GM19238 (cell line): Measurements from ENCODE around the gene GRIK1.

Experiments
- DNase-seq: peaks from one replicate; pipeline ENCODE4 v3.0.0; 2011; ENCODE audit warnings: low spot score; ENCODE audit not compliant: insufficient read length

Gene GRIK1

GRCh38 chr21:29675451-29675850, 264.3 kb downstream of the GRIK1 start:
- DNase-seq = no peak

- DNase-seq = no peak
Measured at GRCh38 chr21:29674343-29674742, 265.5 kb downstream of the GRIK1 start.

DNA sequence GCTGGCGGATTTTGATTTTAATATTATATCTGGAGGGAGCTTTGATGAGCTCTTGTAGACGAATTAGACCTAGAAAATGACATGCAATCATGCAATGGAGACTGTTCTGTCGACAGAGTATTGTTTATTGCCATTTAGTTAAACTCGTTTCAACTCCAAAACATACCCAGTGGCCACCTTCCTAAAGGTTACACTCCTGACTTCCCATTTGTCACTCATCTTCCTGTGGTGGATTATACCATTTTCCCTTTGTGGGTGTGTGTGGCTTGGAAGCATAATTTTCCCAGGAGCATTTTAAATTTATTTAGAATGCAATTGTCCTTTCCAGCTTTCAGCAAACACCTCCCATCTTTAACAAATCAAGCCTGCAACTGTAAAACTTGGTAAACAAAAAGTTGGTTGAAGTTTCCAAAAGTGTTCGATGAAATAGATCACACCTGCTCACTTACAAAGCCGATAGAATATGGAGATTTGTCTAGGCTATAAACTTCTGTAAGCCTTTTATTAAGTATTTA, 266.6 kb downstream of the GRIK1 start:
- no peak for DNase-seq

GRCh38 chr21:29671728-29672127, 268.1 kb downstream of the GRIK1 start:
- no peak for DNase-seq

- DNase-seq = no peak
Measured at GRCh38 chr21:29670228-29670627, 269.6 kb downstream of the GRIK1 start.

- DNase-seq = no peak
Measured at GRCh38 chr21:29669416-29669815, 270.4 kb downstream of the GRIK1 start.

GRCh38 chr21:29667651-29668050, 272.1 kb downstream of the GRIK1 start:
- no peak for DNase-seq

GRCh38 chr21:29664615-29665014, 275.2 kb downstream of the GRIK1 start:
- no peak for DNase-seq

- no peak for DNase-seq
Measured at GRCh38 chr21:29661672-29662442, 277.9 kb downstream of the GRIK1 start.

GRCh38 chr21:29660047-29660720, 279.6 kb downstream of the GRIK1 start:
- no peak for DNase-seq

- no peak for DNase-seq
Measured at GRCh38 chr21:29658934-29659203, 280.9 kb downstream of the GRIK1 start.

DNA sequence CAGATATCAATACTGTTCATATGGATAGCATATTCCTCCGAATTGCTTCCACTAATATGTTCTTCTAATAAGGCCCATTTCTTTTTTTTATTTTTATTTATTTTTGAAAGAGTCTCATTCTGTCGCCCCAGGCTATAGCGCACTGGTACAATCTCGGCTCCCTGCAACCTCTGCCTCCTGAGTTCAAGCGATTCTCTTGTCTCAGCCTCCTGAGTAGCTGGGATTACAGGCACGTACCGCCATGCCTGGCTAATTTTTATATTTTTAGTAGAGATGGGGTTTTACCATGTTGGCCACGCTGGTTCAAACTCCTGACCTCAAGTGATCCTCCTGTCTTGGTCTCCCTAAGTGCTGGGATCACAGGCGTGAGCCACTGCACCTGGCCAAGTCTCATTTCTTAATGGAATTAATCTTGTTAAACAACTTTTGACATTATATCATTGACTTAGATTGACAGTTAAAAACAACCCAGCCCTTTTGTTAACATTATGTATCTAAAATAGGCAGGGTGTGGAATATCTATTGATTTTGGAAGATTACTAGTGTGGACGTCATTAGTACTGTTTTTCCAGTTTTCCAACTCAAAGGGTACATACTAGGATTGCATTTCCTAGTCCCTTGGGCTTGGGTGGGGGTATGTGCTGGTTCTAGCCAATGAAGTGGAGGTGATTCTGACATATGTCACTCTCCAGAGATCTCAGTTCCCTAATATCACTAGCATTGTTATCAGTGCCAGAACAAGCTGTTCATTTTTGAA, 281.4 kb downstream of the GRIK1 start:
- no peak for DNase-seq

DNA sequence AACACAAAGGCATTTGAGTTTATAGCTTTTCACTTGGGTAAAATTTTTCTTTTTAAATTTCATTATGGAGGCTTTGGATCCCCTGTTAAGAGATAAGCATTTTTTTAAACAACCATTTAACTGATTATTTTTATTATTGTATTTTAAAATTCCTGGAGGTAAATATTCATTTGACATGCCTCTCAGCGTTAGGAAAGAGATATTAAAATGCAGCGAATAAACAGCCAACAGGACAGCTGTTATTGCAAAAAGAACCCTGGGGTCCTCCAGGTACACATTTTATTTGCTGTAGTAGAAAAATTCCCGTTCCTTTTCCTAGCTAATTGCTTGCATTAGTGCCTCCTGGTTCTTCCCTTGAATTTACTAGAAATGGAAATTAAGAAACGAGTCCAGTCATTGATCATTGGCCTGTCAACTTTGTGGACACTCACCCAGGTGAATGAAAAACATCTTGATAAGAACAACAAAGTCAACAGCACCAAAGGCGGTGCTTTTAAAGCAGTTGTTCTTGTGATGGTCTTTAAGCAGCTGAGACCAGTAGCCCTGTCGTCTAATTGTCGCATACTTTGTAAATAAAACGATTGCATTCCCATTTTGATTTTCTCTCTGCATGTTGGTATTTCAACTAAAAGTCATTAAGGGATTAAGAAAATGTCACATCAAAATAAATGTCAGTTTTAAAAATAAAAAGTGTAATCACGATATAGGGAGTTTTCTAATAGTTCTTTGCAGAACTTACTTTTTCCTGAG, 282.4 kb downstream of the GRIK1 start:
- DNase-seq = no peak

DNA sequence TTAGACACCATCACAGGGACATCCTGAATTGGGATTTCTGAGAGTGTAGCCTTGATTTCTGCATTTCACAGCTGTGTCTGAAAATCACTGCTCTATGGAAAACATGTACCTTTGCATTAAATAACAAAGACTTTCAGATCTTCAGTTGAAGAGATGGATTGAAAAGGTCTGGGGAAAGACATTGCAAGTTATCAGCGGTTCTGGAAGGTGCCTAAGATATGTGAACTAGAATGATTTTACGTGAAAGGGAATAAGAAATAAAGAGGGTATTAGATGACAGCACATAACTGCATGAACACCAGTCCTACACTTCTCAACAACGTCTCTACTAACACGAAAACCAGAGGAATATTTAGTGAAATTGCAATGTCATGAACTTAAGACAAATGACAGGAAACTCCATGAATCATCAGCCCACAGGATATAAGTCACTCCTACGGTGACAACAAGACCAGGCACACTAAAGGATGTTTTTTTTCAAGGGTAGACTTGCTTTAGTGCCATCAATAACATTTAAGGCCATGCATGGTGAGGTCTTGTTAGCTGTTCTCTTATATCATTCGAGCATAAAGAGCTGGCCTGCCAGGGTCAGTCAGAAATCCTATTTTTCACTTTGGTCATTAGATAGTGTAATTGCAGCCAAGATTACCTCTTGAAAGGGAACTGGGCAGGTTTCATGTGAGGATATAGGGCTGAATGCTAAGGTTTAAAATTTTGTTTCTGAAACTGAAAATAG, 283.1 kb downstream of the GRIK1 start:
- no peak for DNase-seq

- no peak for DNase-seq
Measured at GRCh38 chr21:29655577-29655976, 284.2 kb downstream of the GRIK1 start.

DNA sequence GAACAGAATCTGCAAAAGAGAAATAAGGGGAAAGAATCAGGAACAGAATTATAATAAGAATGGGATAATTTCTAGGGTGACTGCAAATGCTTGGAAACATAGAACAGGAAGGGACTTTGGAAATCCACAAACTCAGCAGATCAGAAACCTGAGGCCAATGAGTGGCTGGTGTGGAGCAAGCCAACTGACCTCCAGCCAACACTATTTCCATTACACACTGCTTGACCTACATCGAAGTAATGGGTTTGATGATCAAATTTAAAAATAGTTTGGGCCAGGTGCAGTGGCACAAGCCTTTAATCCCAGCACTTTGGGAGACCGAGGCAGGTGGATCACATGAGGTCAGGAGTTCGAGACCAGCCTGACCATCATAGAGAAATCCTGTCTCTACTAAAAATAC, 284.9 kb downstream of the GRIK1 start:
- DNase-seq = no peak

DNA sequence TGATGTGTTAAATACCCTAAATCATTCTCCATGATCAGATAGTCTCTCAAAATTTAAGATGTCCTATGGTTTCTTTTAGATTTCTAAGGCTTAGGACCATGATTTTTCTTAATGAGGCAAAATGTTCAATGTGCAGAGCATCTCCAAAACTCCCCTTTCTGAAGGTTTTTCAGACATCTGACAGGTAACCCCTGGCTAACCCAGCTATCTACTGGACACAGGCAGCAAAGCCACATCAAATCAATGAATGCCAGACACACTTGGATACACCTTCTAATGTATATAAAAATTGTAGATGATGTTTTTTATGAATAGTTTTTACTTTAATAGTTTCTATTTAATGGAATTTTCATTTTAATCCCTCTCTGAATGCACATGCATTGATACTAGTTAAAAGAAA, 285.6 kb downstream of the GRIK1 start:
- no peak for DNase-seq

GRCh38 chr21:29650523-29651022, 289.2 kb downstream of the GRIK1 start:
- DNase-seq = no peak

DNA sequence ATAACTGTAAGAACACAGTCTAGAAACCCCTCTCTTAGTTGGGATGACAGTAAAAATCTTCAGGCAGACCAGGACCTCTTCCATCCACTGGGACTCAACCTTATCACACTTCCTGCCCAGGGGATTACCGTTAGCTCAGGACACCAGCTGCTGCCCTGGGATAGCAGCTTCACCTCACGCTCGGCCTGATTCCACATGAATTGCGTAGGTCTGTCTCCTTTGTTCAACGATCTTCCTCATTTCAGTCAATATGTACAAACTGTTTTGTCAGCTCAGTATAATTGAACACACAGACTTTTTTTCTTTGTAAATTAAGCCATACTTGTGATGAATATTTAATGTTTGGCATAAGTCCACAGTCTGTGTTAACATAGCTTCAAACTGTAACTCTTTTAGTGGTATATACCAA, 290.4 kb downstream of the GRIK1 start:
- no peak for DNase-seq

DNA sequence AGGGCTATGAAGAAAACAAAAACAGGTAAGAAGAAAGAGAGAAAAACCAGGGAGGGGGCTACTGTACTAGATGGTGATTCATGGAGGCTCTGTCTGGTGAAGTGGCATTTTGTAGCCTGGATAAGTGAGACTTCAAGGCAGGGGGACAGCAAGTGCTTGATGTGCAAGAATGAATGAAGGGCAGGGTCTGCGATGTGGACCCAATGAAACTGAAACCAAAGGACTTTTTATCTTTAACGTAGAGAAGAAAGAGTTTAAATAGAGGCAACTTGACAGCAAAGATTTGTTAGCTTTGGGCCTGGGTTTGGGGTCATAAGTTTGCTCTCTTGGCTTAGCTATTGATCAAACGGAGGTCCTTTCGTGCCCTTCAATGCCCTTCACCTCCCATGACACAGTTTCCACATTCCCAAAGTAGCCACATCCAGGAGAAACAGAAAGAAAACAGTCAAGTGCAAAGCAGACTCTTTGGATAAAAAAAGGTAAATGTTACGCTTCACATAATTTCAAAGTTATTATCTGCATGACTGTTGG, 291.0 kb downstream of the GRIK1 start:
- no peak for DNase-seq
